Testis (tissue), 2 donors: Measurements from ENCODE around the gene CERKL.

Source experiments
- CTCF ChIP-seq, 3 experiments: fragments of 450-650 bp in 2 of 3; fragments of 200-600 bp in 1 of 3; sonication (generic) in 1 of 3; IDR thresholded peaks; one replicate each; pipeline ENCODE4 v1.5.1; 2016 to 2019; ENCODE audit warnings: antibody characterized with exemption in 3 of 3, mild to moderate bottlenecking in 2 of 3, moderate library complexity in 1 of 3
- POLR2A ChIP-seq: fragments of 450-650 bp; IDR thresholded peaks from one replicate; pipeline ENCODE4 v1.6.1; 2017; ENCODE audit warnings: antibody characterized with exemption, mild to moderate bottlenecking, moderate library complexity

DNA sequence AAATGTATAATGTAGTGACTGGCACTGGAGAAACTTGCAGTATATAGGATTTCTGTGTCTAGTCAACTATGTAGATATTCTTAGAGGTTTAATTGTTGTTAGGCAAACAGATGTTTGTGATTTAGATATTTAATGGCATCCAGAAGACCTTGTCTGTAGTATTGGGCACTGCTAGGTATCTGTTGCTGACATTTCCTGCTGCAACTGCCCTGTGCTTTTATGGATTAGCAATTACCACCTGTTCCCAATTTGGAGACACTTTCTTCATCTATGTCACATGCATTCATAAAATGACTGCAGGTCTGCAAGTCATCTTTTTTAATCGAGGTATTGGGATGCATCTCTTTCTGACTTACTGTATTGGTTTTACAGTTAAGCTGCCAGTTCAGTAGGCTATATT is 128.5 kb downstream of the CERKL start:
- TF ChIP-seq POLR2A (no peak), CTCF (IDR thresholded peaks at IDR 0.05) (no peak)
